Fibroblast of pulmonary artery (primary cell): ENCODE results near the gene ARHGEF37.

ENCODE experiments used
- DNase-seq: peaks from one replicate; pipeline ENCODE4 v3.0.0-alpha.2; 2010; ENCODE audit warnings: low read depth
- H3K4me3 ChIP-seq: replicated peaks from 2 replicates; pipeline ENCODE4 v1.5.1; 2011; ENCODE audit warnings: low read depth, mild to moderate bottlenecking, control low read depth, low read length, moderate library complexity
- TF ChIP-seq, protein P1 (sequence below): IDR thresholded peaks from 2 replicates; pipeline ENCODE4 v1.5.1; 2011; ENCODE audit warnings: mild to moderate bottlenecking, control low read depth, low read length, inconsistent platforms; ENCODE audit errors: missing control alignments

ARHGEF37 gene

GRCh38 chr5:149671544-149671943, 90.2 kb downstream of the ARHGEF37 start:
- no peak overlapping the region for H3K4me3 ChIP-seq
- TF ChIP-seq, protein P1, sequence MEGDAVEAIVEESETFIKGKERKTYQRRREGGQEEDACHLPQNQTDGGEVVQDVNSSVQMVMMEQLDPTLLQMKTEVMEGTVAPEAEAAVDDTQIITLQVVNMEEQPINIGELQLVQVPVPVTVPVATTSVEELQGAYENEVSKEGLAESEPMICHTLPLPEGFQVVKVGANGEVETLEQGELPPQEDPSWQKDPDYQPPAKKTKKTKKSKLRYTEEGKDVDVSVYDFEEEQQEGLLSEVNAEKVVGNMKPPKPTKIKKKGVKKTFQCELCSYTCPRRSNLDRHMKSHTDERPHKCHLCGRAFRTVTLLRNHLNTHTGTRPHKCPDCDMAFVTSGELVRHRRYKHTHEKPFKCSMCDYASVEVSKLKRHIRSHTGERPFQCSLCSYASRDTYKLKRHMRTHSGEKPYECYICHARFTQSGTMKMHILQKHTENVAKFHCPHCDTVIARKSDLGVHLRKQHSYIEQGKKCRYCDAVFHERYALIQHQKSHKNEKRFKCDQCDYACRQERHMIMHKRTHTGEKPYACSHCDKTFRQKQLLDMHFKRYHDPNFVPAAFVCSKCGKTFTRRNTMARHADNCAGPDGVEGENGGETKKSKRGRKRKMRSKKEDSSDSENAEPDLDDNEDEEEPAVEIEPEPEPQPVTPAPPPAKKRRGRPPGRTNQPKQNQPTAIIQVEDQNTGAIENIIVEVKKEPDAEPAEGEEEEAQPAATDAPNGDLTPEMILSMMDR, result no peak
- DNase-seq, result no peak

GRCh38 chr5:149672701-149673476, 91.6 kb downstream of the ARHGEF37 start:
- H3K4me3 ChIP-seq, result no peak overlapping the region
- no peak for DNase-seq
- TF ChIP-seq, protein P1, result no peak

GRCh38 chr5:149674686-149675085, 93.4 kb downstream of the ARHGEF37 start:
- TF ChIP-seq, protein P1, result no peak
- no peak for DNase-seq
- no peak overlapping the region for H3K4me3 ChIP-seq

GRCh38 chr5:149675610-149676201, 94.4 kb downstream of the ARHGEF37 start:
- H3K4me3 ChIP-seq, result no peak overlapping the region
- TF ChIP-seq, protein P1, result no peak
- peak; percentile 8 for DNase-seq

DNA sequence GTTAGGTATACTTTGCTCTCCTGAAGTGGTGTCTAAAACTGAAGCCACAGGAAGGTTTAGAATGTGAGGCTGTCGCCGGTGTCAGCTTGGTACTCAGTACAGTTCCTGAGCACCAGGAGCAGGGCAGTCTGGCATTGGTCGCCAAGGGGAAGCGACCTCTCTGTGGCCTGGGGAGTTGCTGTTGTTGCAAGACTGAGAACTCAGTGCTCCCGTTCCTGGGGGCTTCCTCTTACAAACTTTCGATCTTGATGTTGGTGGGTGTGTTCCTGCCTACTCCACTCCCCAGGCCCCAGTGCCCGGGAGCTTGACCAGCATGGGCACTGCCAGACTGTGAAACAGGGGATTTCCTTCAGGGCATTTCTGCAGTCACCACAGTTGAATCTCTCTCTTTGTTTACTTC, 96.4 kb downstream of the ARHGEF37 start:
- TF ChIP-seq, protein P1, result no peak
- no peak overlapping the region for H3K4me3 ChIP-seq
- no peak for DNase-seq

DNA sequence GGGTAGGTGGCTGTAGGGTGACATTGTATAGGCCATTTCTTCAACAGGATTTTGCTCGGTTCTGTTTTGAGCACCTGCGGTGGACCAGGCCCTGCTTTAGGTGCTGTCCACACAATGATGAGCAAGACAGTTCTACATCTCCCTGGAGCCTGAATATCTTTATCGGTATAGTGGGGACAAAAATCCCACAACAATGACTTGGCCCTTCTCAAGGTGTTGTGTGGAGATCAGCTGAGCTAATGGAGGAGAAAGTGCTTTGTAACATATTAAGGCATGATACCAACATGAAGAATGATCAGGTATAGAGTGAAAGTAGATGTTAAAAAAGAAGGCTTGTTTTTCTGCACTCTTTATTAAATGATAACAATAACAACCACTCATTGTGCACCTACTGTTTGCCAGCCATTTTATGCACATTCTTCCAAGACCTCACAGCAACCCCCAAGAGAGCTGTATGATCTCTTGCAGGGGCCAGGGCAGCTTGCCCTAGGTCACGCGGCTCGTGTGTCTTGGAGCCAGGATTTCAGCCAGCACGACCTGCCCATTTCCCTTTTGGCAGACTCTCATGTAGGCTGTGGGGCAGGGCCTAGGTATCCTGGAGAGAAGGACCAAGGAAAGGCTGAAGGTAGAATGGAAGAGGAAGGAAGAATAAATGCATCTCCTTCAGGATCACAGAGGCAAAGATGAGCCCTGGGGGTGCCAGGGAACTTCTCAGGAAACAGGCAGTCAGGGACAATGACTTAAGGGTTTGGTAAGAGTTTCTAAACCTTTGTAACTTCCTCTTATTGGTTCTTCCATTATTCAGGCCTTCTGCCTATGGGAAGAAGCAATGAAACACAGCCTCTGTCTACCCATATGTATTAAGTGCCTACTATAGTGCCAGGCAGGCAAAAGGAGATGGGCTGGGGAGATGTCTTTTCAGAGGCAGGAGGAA, 98.8 kb downstream of the ARHGEF37 start:
- H3K4me3 ChIP-seq, result no peak overlapping the region
- no peak for DNase-seq
- TF ChIP-seq, protein P1, result no peak
